Fibroblast of villous mesenchyme (primary cell): ENCODE data around the gene F11R. TPM values are rescaled to one million over a fixed set of nuclear protein-coding genes. Genes with fewer than 3 reads are reported as not detected.
"Not testable (repeated sequence)": the region's sequence is repeated elsewhere in the genome, so short reads cannot be mapped to it uniquely, and the experiment has no call there.

ENCODE experiments used
- DNase-seq: peaks from one replicate; pipeline ENCODE4 v3.0.0-alpha.2; 2010; ENCODE audit warnings: low read depth
- H3K4me3 ChIP-seq: 2 replicates; pipeline ENCODE4 v1.5.1; 2011; ENCODE audit warnings: low read depth, mild to moderate bottlenecking, low read length
- total RNA-seq: library from RNA; depleted of rRNA; stranded (reverse); fragments of >200 nt; gene quantifications from 2 replicates; pipeline ENCODE4 v1.2.3, GENCODE V29; 2012
- TF ChIP-seq, protein P1 (sequence below): IDR thresholded peaks from 2 replicates; pipeline ENCODE4 v1.5.1; 2012; ENCODE audit warnings: low read depth, mild to moderate bottlenecking, low read length; ENCODE audit not compliant: insufficient read depth

The F11R gene
- total RNA-seq, 1 donor, result 5.6 TPM

DNA sequence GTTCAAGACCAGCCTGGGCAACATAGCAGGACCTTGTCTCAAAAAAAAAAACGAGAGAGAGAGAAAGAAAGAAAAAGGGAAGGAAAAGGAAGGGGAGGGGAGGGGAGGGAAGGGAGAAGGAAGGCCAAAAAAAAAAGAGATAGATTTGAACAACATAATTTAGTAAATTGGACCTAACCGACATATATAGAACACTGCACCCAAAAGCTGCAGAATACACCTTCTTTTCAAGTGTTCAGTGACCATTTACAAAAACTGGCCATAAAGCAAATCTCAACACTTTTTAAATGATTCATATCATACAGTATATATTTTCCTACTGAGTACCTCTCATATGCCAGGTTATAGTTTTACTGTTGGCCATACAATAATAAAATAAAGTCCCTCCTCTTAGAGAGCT, 10.9 kb upstream of the F11R start:
- DNase-seq, result no peak
- TF ChIP-seq, protein P1, sequence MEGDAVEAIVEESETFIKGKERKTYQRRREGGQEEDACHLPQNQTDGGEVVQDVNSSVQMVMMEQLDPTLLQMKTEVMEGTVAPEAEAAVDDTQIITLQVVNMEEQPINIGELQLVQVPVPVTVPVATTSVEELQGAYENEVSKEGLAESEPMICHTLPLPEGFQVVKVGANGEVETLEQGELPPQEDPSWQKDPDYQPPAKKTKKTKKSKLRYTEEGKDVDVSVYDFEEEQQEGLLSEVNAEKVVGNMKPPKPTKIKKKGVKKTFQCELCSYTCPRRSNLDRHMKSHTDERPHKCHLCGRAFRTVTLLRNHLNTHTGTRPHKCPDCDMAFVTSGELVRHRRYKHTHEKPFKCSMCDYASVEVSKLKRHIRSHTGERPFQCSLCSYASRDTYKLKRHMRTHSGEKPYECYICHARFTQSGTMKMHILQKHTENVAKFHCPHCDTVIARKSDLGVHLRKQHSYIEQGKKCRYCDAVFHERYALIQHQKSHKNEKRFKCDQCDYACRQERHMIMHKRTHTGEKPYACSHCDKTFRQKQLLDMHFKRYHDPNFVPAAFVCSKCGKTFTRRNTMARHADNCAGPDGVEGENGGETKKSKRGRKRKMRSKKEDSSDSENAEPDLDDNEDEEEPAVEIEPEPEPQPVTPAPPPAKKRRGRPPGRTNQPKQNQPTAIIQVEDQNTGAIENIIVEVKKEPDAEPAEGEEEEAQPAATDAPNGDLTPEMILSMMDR, result no peak
- H3K4me3 ChIP-seq, result no peak overlapping the region

DNA sequence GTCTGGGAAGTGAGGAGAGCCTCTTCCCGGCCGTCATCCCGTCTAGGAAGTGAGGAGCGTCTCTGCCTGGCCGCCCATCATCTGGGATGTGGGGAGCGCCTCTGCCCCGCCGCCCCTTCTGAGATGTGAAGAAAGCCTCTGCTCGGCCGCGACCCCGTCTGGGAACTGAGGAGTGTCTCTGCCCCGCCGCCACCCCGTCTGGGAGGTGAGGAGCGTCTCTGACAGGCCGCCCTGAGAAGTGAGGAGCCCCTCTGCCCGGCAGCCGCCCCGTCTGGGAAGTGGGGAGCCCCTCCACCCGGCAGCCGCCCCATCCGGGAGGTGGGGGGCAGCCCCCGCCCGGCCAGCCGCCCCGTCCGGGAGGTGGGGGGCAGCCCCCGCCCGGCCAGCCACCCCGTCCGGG, 8.5 kb upstream of the F11R start:
- not testable (repeated sequence) for H3K4me3 ChIP-seq, DNase-seq

DNA sequence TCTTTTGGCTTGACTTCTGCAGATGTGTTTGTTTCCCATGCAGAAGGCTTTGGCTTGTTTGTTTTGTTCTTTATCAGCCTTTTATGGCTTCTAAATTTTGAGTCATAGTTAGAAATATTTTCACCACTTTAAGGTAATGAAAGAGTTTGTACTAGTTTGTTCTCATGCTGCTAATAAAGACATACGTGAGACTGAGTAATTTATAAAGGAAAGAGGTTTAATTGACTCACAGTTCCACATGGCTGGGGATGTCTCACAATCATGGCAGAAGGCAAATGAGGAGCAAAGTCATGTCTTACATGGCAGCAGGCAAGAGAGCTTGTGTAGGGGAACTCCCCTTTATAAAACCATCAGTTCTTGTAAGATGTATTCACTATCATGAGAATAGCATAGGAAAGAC, 6.0 kb upstream of the F11R start:
- not testable (repeated sequence) for H3K4me3 ChIP-seq
- DNase-seq, result peak; percentile 33

DNA sequence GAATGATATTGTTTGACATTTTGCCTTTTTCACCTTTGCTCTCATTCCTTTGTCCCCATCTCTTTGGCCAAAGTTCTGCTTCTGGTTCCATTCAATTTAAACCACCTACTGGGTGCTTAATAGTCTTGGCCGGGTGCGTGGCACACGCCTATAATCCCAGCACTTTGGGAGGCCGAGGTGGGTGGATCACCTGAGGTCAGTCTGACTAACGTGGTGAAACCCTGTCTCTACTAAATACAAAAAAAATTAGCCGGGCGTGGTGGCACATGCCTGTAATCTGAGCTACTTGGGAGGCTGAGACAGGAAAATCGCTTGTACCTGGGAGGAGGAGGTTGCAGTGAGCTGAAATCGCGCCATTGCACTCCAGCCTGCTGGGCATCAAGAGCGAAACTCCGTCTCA, 1.5 kb upstream of the F11R start:
- DNase-seq, H3K4me3 ChIP-seq: not testable (repeated sequence)

DNA sequence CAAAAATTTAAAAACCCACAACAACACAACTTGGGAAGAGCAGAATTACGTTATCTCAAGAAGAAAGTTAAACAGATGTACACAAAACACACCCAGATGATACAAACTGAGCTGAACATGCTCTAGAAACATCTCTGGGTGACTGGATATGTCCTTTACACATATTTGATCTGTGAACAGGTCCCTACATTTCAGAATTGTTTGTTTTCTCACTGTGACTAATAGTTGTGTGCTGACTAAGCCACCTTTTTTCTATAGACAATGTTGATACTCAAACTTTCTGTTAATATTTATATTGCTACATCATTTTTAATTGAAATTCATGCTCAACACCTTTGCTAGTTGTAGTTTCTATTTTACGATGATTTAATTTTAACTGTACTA, 1.0 kb upstream of the F11R start:
- H3K4me3 ChIP-seq, result no peak overlapping the region
- TF ChIP-seq, protein P1, result no peak
- no peak for DNase-seq

DNA sequence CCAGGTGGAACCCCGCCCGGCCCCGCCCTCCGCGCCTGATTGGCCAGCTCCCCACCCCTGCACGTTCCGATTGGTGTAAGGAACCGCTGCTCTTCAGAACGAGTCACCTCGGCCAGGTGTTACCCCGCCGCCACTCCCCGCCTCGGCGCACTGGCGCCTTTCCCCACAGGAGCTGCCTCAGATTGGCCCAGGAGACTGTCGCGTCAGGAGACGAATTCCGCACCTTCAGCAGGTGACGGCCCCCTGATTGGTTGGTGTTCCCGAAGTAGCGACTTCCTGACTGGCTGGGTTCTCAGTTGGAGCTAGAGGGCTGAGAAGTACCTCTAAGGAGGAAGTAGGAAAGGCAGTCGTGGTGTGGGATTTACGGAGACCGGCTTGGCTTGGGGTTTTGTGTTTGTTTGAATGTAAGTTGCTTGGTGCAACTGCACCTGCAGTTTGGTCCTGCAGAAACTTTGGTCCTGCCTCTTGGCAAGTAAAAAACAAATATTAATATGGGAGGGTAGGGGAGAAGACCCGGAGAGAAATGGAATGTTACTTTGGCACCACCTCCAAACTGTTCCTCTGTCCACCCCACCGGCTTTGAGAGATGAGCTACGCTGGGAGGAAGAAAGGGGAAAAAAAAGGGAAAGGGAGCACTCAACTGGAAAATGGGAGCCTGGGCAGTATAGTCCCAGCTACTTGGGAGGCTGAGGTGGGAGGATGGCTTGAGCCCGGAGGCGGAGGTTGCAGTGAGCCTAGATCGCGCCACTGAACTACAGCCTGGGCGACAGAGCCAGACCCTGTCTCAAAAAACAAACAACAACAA, 415 bp upstream of the F11R start:
- H3K4me3 ChIP-seq, result peak overlapping the region; percentile 66
- TF ChIP-seq, protein P1, result no peak
- peak; percentile 50 for DNase-seq

DNA sequence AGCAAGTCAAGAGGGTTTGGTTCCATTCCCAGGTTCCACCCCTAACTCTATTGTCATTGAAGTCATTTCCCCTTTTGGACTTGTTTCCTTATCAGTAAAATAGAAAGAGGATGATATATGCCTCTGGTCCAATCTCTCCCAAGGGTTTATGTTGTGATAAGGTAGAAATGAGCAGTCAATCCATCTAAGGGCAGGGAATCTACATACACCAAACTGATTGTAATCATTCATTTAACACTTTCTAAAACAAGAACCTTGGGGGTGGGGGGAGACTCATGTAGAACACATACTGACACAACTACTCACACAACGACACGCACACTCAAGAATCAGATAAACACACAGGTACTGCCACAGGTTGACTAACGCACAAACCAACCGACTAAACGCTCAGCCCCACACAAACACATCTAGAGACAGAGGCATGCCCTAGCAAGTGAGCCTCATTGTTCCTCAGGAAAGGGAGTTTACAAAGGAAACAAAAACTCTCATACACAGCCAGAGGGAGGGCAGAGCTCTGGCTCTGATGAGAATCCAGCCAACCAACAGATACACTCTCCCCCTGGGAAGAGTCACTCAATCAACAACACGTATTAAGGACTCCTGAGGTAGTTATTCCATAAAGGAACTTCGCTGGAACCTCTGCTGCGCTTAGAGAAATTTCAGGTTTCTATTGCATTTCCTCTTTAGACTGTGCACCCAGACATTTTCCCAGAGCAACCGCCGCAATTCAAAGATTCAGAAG, 1.0 kb downstream of the F11R start:
- peak overlapping the region; percentile 66 for H3K4me3 ChIP-seq
- DNase-seq, result no peak
- TF ChIP-seq, protein P1, result no peak

DNA sequence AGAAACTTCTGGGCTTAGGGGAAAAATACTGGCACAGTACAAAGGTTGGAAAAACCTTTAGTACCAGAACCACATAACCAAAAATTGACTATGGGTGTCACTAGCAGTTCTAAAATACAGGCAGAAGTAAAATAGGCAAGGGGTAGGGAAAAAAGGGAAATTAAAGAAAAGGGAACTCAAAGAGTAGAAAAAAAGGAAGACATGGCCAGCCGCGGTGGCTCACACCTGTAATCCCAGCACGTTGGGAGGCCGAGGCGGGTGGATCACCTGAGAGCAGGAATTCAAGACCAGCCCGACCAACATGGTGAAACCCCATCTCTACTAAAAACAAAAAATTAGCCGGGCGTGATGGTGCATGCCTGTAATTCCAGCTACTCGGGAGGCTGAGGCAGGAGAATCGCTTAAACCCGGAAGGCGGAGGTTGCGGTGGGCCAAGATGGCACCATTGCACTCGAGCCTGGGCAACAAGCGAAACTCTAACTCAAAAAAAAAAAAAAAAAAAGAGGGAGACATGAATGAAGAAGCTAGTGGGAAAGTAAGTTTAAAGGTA, 1.8 kb downstream of the F11R start:
- not testable (repeated sequence) for DNase-seq

DNA sequence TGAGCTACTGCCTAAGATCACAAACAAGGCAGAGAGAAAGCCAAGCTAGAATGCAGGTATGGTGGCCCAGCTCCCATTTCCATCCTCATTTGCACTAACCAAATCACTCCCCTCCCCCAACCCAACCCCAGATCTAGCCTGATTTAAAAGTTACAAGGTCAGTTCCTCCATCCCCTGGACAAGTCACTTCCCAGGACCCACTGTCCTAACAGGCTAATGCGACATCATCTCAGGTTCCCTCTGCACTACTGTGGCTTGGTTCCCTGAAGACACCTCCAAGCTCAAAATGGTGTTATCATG, 2.4 kb downstream of the F11R start:
- no peak for DNase-seq
- TF ChIP-seq, protein P1, result no peak
- H3K4me3 ChIP-seq, result no peak overlapping the region

More for the DNA sequence above, 1.8 kb downstream of the F11R start:
- not testable (repeated sequence) for H3K4me3 ChIP-seq
